ENCODE measurements around the gene AQP1. TPM values are rescaled to one million over a fixed set of nuclear protein-coding genes. Genes with fewer than 3 reads are reported as not detected.

Gene AQP1
- total and polyA plus RNA-seq, 2 donors (not counting 1 experiment from before 2014, with no cell fraction given) = not detected

DNA sequence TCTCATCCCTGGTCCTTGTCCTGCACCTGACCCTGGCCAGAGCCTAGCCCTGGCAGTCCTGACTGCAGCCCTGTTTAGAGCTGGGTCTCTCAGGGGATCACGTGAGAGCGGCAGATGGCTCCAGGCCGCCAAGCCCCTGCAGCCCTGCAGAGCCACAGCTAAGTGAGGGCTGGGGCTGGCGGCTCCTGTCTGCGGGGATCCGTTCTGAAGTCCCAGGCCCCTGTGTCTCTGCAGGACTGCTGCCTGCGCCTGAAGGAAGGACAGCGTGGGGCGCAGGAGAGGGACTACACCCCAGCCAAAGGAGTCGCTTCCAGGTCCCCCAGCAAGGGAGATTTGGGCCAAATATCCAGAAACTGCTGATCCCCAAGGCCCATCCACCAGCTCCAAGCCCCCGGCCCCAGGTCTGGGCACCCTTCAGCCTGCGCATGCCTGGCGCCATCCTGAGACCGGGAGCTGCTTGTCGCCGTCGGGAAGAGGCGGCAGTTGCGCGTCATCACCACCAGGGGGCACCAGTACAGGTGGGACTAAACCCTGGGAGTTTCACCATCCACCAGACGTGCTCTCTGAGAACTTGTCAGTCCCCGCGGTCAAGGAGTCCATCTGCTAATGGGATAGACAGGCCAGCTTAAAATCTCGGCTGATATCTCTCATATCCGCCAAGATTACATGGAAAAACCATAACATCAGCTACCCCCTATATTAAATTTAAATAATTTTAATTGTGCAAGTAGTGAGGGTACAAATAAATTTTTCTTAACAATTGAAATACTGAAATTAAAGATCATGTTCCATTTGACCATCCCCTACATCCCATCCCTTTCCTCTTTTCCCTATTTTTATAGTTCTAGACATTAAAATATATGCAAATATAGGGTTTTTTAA, 27.0 kb downstream of the AQP1 start:
- H3K4me1 ChIP-seq (ENCODE audit: control insufficient read depth in 2 of 2, insufficient read depth in 2 of 2, low read length in 2 of 2) = peaks cover 0 to 3% of the 10 kb centered on the region in 2 donors
- ATAC-seq (ENCODE audit: low read depth) (peak; percentile 39), DNase-seq (peak; percentile 57)
- Mint-ChIP-seq H3K4me3 (no peak overlapping the region), H3K27ac (no peak overlapping the region), H3K27me3 (peaks cover 29% of the 10 kb centered on the region), H3K4me1 (no peaks in the 10 kb centered on the region), H3K9me3 (ENCODE audit: insufficient read depth) (no peaks in the 10 kb centered on the region)
- no peak overlapping the region for H3K27ac ChIP-seq (ENCODE audit: low read length in 2 of 2)
- H2AFZ ChIP-seq (ENCODE audit: insufficient read depth, low read depth, low read length, poor library complexity, severe bottlenecking) = no peak overlapping the region
- no peak overlapping the region for H3K9ac ChIP-seq (ENCODE audit: low read length)
- TF ChIP-seq, protein P1, sequence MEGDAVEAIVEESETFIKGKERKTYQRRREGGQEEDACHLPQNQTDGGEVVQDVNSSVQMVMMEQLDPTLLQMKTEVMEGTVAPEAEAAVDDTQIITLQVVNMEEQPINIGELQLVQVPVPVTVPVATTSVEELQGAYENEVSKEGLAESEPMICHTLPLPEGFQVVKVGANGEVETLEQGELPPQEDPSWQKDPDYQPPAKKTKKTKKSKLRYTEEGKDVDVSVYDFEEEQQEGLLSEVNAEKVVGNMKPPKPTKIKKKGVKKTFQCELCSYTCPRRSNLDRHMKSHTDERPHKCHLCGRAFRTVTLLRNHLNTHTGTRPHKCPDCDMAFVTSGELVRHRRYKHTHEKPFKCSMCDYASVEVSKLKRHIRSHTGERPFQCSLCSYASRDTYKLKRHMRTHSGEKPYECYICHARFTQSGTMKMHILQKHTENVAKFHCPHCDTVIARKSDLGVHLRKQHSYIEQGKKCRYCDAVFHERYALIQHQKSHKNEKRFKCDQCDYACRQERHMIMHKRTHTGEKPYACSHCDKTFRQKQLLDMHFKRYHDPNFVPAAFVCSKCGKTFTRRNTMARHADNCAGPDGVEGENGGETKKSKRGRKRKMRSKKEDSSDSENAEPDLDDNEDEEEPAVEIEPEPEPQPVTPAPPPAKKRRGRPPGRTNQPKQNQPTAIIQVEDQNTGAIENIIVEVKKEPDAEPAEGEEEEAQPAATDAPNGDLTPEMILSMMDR (IDR thresholded peaks at IDR 0.05) = peak; percentile 78
- no peak for TF ChIP-seq EZH2 (IDR thresholded peaks at IDR 0.05; ENCODE audit: borderline replicate concordance, insufficient read depth, low read depth, low read length, poor library complexity, severe bottlenecking)
- no peaks in the 10 kb centered on the region for H3K36me3 ChIP-seq (replicated peaks in 1 of 2; ENCODE audit: control extremely low read depth in 1 of 2, control insufficient read depth in 1 of 2, extremely low read depth in 1 of 2, insufficient read depth in 2 of 2, low read length in 1 of 2)
- POLR2A ChIA-PET = no interaction called here
- CTCF ChIA-PET = interaction anchor here (0.5 to 2.1 kb wide), 11 partner anchors 9 to 309 kb away, joined by 3 to 12 read pairs (median 4); no protein-coding TSS in a partner anchor
- H3K27me3 ChIP-seq (replicated peaks in 1 of 4; ENCODE audit: control extremely low read depth in 1 of 4, control insufficient read depth in 3 of 4, insufficient read depth in 4 of 4, low read length in 3 of 4) = peaks cover 0 to 16% (median 2%) of the 10 kb centered on the region in 4 experiments
- H4K20me1 ChIP-seq (ENCODE audit: control insufficient read depth, insufficient read depth, low read length, poor library complexity, severe bottlenecking) = no peaks in the 10 kb centered on the region
- H3K79me2 ChIP-seq (ENCODE audit: control insufficient read depth, insufficient read depth, low read length) = no peaks in the 10 kb centered on the region
- no peak overlapping the region for H3K4me2 ChIP-seq (replicated peaks; ENCODE audit: low read depth, low read length, poor library complexity, severe bottlenecking)
- 25% methylated on average over 21 of the region's 25 CpGs for WGBS (ENCODE audit: insufficient coverage)
- H3K4me3 ChIP-seq (ENCODE audit: control extremely low read depth in 1 of 5, extremely low read depth in 1 of 5, insufficient read depth in 1 of 5, low read depth in 2 of 5, low read length in 4 of 5) = no peak overlapping the region
- peaks cover 0 to 4% (median 3%) of the 10 kb centered on the region in 3 donors for H3K9me3 ChIP-seq (ENCODE audit: control extremely low read depth in 1 of 3, control insufficient read depth in 2 of 3, insufficient read depth in 1 of 3, low read length in 2 of 3)
- intact Hi-C loops (cut with micrococcal nuclease) = no loop called here
